22Rv1 (cell line): Measurements from ENCODE around the gene MAGEB1.

Experiments used
- H3K27ac ChIP-seq: fragments of 450-650 bp; 2 replicates; pipeline ENCODE4 v1.5.1; 2017
- CTCF ChIP-seq: fragments of 450-650 bp; IDR thresholded peaks from 2 replicates; pipeline ENCODE4 v1.5.1; 2017; ENCODE audit warnings: mild to moderate bottlenecking
- ZFX ChIP-seq: fragments of 450-650 bp; IDR thresholded peaks from 2 replicates; pipeline ENCODE4 v1.6.1; 2017; ENCODE audit warnings: antibody characterized with exemption, borderline replicate concordance

MAGEB1 gene

DNA sequence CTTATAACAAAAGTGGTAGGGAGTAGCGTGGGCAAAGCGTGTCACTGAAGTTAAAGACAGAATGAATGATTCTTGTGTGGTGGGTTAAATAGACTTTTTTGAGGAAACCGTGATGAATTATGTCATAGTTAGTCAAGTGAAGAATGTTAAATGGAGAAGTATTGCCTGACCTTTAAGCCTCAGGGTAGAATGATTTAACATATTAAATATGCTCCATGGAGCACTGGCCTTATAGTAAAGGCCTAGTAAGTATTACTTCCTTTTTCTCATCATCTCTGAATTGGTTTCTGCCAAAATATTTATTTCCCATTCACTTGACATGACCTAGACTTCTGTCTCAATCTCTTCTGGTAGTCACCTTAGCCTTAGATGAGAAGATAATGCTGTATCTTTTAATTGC is 23.7 kb downstream of the MAGEB1 start:
- no peak for TF ChIP-seq CTCF
- no peak for TF ChIP-seq ZFX
- no peak overlapping the region for H3K27ac ChIP-seq

GRCh38 chrX:30275498-30275897 is 28.6 kb downstream of the MAGEB1 start:
- TF ChIP-seq ZFX: no peak
- TF ChIP-seq CTCF: peak; percentile 30
- H3K27ac ChIP-seq: no peak overlapping the region

- no peak overlapping the region for H3K27ac ChIP-seq
- no peak for TF ChIP-seq ZFX
These were observed 31.4 kb downstream of the MAGEB1 start for GRCh38 chrX:30278365-30278764.

GRCh38 chrX:30280428-30280827 is 33.5 kb downstream of the MAGEB1 start:
- no peak overlapping the region for H3K27ac ChIP-seq
- TF ChIP-seq ZFX (no peak), CTCF (no peak)

DNA sequence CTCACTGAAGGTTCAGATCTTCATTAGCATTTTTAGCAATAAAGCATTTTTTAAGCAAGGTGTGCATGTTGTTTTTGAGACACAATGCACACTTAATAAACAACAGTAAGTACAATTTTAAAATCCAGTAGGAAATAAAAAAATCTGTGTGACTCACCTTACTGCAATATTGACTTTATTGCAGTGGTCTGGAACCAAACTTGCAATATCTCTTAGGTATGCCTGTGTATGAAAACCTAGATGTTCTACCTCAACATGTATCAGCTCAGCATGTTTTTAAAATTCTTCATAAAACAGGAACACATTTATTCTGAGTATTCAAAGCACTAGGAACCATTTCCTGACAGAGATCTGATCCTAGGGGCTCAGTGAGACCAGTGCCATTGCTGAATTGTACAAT is 35.6 kb downstream of the MAGEB1 start:
- TF ChIP-seq ZFX (no peak), CTCF (no peak)
- H3K27ac ChIP-seq: no peak overlapping the region

GRCh38 chrX:30283456-30284200 is 36.7 kb downstream of the MAGEB1 start:
- no peak for TF ChIP-seq CTCF
- no peak for TF ChIP-seq ZFX
- no peak overlapping the region for H3K27ac ChIP-seq

- H3K27ac ChIP-seq: no peak overlapping the region
- no peak for TF ChIP-seq ZFX
- no peak for TF ChIP-seq CTCF
These were observed 49.7 kb downstream of the MAGEB1 start for GRCh38 chrX:30296408-30297254.
